ENCODE results near the gene GRSF1. TPM values are rescaled to one million over a fixed set of nuclear protein-coding genes. Genes with fewer than 3 reads are reported as not detected.

Gene GRSF1
- total and polyA plus RNA-seq, 2 donors (not counting 1 experiment from before 2014, with no cell fraction given), result 23.7 to 43.2 TPM

DNA sequence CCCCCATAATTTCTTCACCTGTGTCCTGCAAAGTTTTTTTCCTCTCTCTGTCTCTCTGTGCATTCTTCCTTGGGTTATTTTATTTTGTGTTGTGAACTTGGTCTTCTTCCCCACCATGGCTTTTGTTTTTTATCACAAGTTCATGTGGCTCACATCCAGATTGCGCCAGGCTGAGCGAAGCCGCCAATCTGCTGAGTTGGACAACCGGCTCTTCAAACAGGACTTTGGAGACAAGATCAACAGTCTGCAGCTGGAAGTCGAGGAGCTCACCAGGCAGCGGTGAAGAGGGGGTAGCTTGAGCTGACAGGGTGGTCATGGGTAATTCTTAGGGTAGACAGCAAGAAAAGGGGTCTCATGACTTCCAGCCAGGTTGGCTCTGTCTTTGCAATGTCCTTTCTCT lies 46.1 kb downstream of the GRSF1 start:
- DNase-seq, result no peak
- no peaks in the 10 kb centered on the region for H4K20me1 ChIP-seq (ENCODE audit: control insufficient read depth, insufficient read depth, low read length, poor library complexity, severe bottlenecking)
- H3K27ac ChIP-seq (ENCODE audit: low read length in 2 of 2), result no peak overlapping the region
- no peaks in the 10 kb centered on the region for H3K27me3 Mint-ChIP-seq
- H3K4me2 ChIP-seq (replicated peaks; ENCODE audit: low read depth, low read length, poor library complexity, severe bottlenecking), result no peak overlapping the region
- H3K79me2 ChIP-seq (ENCODE audit: control insufficient read depth, insufficient read depth, low read length), result no peaks in the 10 kb centered on the region
- CTCF ChIA-PET, result interaction anchor here (1.1 to 1.2 kb wide), 2 partner anchors 58 to 89 kb away, joined by 3 read pairs; no protein-coding TSS in a partner anchor
- POLR2A ChIA-PET, result no interaction called here
- peaks cover 2% of the 10 kb centered on the region for H3K4me1 Mint-ChIP-seq
- H2AFZ ChIP-seq (ENCODE audit: insufficient read depth, low read depth, low read length, poor library complexity, severe bottlenecking), result no peak overlapping the region
- H3K9me3 Mint-ChIP-seq (ENCODE audit: insufficient read depth), result peaks cover 2% of the 10 kb centered on the region
- H3K9ac ChIP-seq (ENCODE audit: low read length), result no peak overlapping the region
- no peak overlapping the region for H3K4me3 Mint-ChIP-seq
- H3K4me3 ChIP-seq (ENCODE audit: control extremely low read depth in 1 of 5, extremely low read depth in 1 of 5, insufficient read depth in 1 of 5, low read depth in 2 of 5, low read length in 4 of 5), result no peak overlapping the region
- no peaks in the 10 kb centered on the region for H3K9me3 ChIP-seq (ENCODE audit: control extremely low read depth in 1 of 3, control insufficient read depth in 2 of 3, insufficient read depth in 1 of 3, low read length in 2 of 3)
- peaks cover 5 to 43% of the 10 kb centered on the region in 2 experiments for H3K36me3 ChIP-seq (replicated peaks in 1 of 2; ENCODE audit: control extremely low read depth in 1 of 2, control insufficient read depth in 1 of 2, extremely low read depth in 1 of 2, insufficient read depth in 2 of 2, low read length in 1 of 2)
- H3K4me1 ChIP-seq (ENCODE audit: control insufficient read depth in 2 of 2, insufficient read depth in 2 of 2, low read length in 2 of 2), result no peaks in the 10 kb centered on the region
- ATAC-seq (ENCODE audit: low read depth), result no peak
- intact Hi-C loops (cut with micrococcal nuclease), result no loop called here
- TF ChIP-seq, protein P1, sequence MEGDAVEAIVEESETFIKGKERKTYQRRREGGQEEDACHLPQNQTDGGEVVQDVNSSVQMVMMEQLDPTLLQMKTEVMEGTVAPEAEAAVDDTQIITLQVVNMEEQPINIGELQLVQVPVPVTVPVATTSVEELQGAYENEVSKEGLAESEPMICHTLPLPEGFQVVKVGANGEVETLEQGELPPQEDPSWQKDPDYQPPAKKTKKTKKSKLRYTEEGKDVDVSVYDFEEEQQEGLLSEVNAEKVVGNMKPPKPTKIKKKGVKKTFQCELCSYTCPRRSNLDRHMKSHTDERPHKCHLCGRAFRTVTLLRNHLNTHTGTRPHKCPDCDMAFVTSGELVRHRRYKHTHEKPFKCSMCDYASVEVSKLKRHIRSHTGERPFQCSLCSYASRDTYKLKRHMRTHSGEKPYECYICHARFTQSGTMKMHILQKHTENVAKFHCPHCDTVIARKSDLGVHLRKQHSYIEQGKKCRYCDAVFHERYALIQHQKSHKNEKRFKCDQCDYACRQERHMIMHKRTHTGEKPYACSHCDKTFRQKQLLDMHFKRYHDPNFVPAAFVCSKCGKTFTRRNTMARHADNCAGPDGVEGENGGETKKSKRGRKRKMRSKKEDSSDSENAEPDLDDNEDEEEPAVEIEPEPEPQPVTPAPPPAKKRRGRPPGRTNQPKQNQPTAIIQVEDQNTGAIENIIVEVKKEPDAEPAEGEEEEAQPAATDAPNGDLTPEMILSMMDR (IDR thresholded peaks at IDR 0.05), result no peak
- no peak for TF ChIP-seq EZH2 (IDR thresholded peaks at IDR 0.05; ENCODE audit: borderline replicate concordance, insufficient read depth, low read depth, low read length, poor library complexity, severe bottlenecking)
- H3K27ac Mint-ChIP-seq, result no peak overlapping the region
- WGBS (ENCODE audit: insufficient coverage), result 100% methylated on average over 4 of the region's 6 CpGs
- H3K27me3 ChIP-seq (replicated peaks in 1 of 4; ENCODE audit: control extremely low read depth in 1 of 4, control insufficient read depth in 3 of 4, insufficient read depth in 4 of 4, low read length in 3 of 4), result no peaks in the 10 kb centered on the region

DNA sequence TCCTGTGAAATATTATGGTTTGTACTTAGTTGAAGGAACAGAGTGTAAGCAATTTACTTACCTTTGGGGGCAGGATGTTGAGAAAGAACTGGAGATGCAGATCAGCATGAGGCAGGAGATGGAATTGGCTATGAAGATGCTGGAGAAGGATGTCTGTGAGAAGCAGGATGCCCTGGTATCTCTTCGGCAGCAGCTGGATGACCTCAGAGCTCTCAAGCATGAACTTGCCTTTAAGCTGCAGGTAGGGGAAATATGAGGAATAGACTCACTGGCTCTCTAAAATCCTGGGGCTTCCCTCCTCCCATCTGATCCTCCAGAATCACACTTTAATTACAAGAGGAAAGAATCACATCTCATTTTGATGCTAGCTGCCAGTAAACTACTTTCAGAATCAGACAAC lies 51.0 kb downstream of the GRSF1 start:
- H3K27ac Mint-ChIP-seq, result no peak overlapping the region
- POLR2A ChIA-PET, result no interaction called here

More for the DNA sequence above, 51.0 kb downstream of the GRSF1 start:
- no peak overlapping the region for H3K4me3 Mint-ChIP-seq
- Histone ChIP-seq H3K27me3 (replicated peaks in 1 of 4; ENCODE audit: control extremely low read depth in 1 of 4, control insufficient read depth in 3 of 4, insufficient read depth in 4 of 4, low read length in 3 of 4) (no peaks in the 10 kb centered on the region), H3K79me2 (ENCODE audit: control insufficient read depth, insufficient read depth, low read length) (no peaks in the 10 kb centered on the region), H3K4me1 (ENCODE audit: control insufficient read depth in 2 of 2, insufficient read depth in 2 of 2, low read length in 2 of 2) (no peaks in the 10 kb centered on the region), H4K20me1 (ENCODE audit: control insufficient read depth, insufficient read depth, low read length, poor library complexity, severe bottlenecking) (no peaks in the 10 kb centered on the region), H3K9me3 (ENCODE audit: control extremely low read depth in 1 of 3, control insufficient read depth in 2 of 3, insufficient read depth in 1 of 3, low read length in 2 of 3) (no peaks in the 10 kb centered on the region), H3K4me2 (replicated peaks; ENCODE audit: low read depth, low read length, poor library complexity, severe bottlenecking) (no peak overlapping the region), H3K36me3 (replicated peaks in 1 of 2; ENCODE audit: control extremely low read depth in 1 of 2, control insufficient read depth in 1 of 2, extremely low read depth in 1 of 2, insufficient read depth in 2 of 2, low read length in 1 of 2) (peaks cover 8 to 42% of the 10 kb centered on the region in 2 experiments), H3K9ac (ENCODE audit: low read length) (no peak overlapping the region), H3K27ac (ENCODE audit: low read length in 2 of 2) (no peak overlapping the region), H2AFZ (ENCODE audit: insufficient read depth, low read depth, low read length, poor library complexity, severe bottlenecking) (no peak overlapping the region), H3K4me3 (ENCODE audit: control extremely low read depth in 1 of 5, extremely low read depth in 1 of 5, insufficient read depth in 1 of 5, low read depth in 2 of 5, low read length in 4 of 5) (no peak overlapping the region)
- WGBS (ENCODE audit: insufficient coverage), result no CpG with 5 or more reads among the region's 1 CpG
- CTCF ChIA-PET, result no interaction called here
- H3K4me1 Mint-ChIP-seq, result peaks cover 2% of the 10 kb centered on the region
- ATAC-seq (ENCODE audit: low read depth) (no peak), DNase-seq (no peak)
- H3K27me3 Mint-ChIP-seq, result no peaks in the 10 kb centered on the region
- TF ChIP-seq, protein P1 (IDR thresholded peaks at IDR 0.05), result no peak
- no peak for TF ChIP-seq EZH2 (IDR thresholded peaks at IDR 0.05; ENCODE audit: borderline replicate concordance, insufficient read depth, low read depth, low read length, poor library complexity, severe bottlenecking)
- intact Hi-C loops (cut with micrococcal nuclease), result no loop called here
- H3K9me3 Mint-ChIP-seq (ENCODE audit: insufficient read depth), result no peaks in the 10 kb centered on the region

Measured in B cell (primary cell).